GM19452 (cell line): ENCODE measurements around the gene ACER3.
A peak's percentile ranks its signal among the peaks of the same experiment; 100 is the strongest.

ENCODE experiments used
- ATAC-seq: cut with Tn5 transposase; IDR thresholded peaks from one replicate; pipeline ENCODE4 v1.9.1; 2021; ENCODE audit not compliant: unreplicated experiment

The ACER3 gene

GRCh38 chr11:76919467-76919866 is 58.7 kb downstream of the ACER3 start:
- no peak for ATAC-seq

GRCh38 chr11:76919887-76920746 is 59.4 kb downstream of the ACER3 start:
- ATAC-seq = peak; percentile 64

GRCh38 chr11:76927160-76927559 is 66.4 kb downstream of the ACER3 start:
- ATAC-seq = no peak

GRCh38 chr11:76935042-76935441 is 74.3 kb downstream of the ACER3 start:
- no peak for ATAC-seq

GRCh38 chr11:76939219-76939631 is 78.5 kb downstream of the ACER3 start:
- no peak for ATAC-seq

GRCh38 chr11:76944225-76944624 is 83.5 kb downstream of the ACER3 start:
- no peak for ATAC-seq

DNA sequence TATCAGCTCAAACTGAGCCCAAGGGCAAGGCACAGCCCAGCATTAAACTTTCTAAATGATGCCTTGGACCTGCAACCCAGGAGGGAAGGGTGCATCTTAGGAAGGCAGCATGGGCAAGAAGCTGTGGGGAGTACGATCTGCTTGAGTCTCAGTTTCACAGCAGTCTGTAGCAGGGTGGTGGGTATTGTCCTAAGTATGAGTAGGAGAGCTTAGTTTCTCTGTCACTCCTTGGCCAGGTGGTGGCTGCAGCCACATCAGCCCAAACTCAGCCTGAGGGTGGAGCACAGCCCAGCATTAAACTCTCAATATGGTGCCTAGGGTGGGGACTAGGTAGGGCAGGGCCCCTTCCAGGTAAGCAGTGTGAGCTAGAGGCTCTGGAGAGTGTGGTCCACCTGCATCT is 85.5 kb downstream of the ACER3 start:
- no peak for ATAC-seq

- ATAC-seq = no peak
These were observed 86.5 kb downstream of the ACER3 start for GRCh38 chr11:76947190-76947589.

- no peak for ATAC-seq
These were observed 87.1 kb downstream of the ACER3 start for GRCh38 chr11:76947800-76948199.

DNA sequence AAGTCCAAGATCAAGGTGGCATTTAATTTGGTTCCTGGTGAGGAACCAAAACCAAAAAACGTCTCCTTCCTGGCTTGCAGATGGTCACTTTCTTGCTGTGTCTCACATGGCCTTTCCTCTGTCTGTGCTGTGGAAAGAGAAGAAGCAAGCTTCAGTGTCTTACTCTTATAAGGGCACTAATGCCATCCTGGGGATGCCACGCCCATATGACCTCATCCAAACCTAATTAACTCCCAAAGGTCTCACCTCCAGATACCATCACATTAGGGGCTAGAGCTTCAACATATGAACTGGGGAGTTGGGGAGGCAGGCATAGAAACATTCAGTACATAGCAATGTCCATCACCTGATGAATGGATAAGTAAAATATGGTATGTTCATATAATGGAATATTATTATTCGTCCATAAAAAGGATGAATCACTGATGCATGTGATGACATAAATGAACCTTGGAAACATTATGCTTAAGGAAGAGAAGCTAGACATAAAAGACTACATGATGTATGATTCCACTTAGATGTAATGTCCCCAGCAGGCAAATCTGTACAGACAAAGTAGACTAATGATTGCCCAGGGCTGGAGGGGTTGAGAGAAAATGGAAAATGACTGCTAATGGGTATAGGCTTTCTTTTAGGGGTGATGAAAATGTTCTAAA is 94.9 kb downstream of the ACER3 start:
- no peak for ATAC-seq

DNA sequence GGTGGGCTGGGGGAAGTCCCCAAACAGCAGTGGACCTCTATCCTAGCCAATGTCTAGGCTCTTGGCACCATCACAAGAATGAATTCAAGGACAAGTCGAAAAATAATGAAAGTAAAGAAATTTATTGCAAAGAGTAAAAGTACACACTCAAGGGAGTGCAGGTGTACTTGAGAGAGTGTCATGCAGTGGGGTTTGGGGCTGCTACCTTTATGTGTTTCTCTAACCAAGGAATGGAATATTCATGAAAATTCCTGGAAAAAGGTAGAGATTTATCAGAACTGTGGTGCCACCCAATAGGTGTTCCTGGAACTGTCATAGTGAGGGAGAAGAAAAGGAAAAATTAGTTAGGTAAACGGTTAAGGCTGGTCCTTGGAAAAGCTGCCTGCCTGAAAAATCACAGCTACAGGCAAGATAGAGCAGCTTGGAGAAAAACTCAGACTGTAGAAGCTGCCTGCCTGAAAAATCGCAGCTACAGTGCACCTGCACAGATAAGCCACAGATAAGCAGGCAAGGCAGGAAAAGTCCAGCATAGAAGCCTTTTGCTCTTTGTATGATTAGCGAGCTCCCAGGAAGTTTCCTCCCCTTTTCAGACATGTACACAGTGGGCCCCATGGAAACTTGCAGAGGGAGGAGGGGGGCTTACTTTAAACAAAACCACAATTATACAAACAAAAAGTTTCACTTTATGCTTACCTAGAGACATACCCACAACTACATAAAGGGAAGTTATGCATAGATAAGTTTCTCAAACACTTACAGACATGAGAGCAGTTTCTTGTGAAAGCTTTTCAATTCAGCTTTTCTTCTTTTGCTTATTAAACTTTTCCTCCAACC is 102.1 kb downstream of the ACER3 start:
- ATAC-seq = peak; percentile 83

DNA sequence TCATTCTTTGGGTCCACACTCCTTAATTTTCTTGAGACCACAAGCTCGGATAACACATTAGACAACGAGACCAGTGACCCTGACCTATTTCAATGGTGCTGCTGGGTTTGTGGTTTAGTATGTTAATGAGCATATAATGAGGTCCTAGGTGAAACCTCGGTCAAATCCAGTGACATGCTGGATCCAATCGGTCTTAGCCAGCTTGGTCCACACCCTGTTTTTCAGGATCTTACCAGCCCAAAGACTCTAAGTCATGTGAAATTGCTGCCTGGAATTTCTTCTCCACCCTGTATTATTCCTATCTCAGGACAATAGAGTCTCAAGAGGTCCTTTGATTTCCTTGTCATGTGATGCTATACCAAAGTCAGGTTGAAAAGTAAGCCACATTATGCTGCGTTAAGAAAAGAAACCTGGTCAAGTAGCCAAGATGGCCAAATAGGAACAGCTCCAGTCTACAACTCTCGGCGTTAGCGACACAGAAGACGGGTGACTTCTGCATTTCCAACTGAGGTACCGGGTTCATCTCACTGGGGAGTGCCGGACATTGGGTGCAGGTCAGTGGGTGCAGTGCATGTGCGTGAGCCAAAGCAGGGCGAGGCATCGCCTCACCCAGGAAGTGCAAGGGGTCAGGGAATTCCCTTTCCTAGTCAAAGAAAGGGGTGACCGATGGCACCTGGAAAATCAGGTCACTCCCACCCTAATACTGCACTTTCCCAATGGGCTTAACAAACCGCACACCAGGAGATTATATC is 102.9 kb downstream of the ACER3 start:
- peak; percentile 37 for ATAC-seq

DNA sequence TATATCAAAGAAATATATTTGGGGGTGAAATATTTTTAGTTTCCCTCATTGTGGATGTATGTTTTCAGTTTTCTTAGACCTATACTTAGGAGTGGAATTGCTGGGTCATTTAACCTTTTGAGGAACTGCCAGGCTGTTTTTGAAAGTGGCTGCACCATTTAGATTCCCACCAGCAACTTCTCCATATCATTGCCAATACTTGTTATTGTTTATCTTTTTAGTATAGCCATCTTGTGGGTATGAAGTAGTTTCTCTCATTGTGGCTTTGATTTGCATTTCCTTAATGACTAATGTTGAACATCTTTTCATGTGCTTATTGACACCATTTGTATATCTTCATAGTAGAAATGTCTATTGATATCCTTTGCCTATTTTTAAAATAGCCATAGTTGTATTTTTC is 111.3 kb downstream of the ACER3 start:
- no peak for ATAC-seq

DNA sequence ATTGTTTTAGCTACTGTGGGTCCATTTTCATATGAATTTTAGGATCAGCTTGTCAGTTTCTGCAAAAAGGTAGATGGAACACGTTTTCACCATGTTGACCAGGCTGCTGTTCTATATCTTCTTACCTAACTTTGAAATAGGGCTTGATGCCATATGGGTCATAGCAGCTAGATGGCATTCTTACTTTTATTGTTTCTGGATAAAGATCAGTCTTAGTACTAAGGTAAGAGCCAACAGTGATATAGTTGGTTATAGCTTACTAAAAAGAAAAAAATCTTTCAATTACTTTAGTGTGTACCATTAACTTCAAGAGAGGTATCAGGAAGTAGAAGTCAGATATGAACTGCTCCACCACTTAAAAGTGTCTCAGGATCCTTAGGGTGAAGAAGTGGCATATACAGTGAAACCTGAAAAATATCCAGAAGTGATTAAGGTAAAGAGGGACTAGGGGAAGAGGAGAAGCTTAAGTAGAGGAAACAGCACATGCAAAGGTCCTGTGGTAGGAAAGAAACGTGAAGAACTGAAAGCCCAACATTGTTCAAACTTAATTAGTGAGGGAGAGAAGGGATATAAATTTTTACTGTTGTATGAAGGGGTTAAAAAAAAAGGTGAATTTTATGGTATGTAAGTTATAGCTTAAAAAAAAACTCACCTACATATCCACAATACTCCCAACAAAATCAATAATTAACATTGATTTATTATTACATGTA is 113.6 kb downstream of the ACER3 start:
- no peak for ATAC-seq

DNA sequence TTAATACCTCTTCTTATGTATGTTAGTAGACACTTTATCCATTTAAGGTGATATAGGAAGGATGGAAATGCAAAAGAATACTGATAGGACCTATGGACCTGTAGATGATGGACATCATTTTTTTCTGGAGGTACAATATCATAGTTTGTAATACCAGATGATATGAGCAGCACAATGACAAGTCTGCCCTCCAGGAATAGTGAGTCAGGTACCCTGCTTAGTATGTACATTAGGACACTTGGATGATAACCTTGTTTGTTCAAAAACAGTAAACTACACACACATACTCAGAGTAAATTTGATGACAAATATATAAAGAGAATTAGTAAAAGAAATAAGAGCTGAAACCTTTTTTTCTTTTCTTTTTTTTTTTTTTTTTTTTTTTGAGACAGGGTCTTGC is 114.8 kb downstream of the ACER3 start:
- ATAC-seq = no peak

GRCh38 chr11:76977791-76978190 is 117.1 kb downstream of the ACER3 start:
- no peak for ATAC-seq

- ATAC-seq = no peak
These were observed 117.5 kb downstream of the ACER3 start for GRCh38 chr11:76978239-76978638.

DNA sequence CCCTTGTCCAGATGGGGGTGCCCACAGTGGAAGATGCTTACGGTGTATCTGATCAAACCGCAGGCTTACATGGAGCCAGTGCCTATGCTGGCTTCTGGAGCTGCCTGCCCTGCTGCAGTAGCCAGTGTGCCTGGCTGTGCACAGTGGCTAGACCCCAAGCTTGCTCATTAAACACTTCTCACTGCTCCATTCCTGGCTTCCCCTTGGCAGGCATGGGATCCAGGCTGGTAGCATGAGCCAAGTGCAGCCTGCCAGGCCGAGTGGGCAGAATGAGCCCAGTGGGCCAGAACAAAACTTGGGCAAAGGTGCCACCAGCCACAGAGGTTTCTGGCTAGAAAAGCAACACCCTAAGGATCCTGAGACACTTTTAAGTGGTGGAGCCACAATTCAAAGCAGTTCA is 118.1 kb downstream of the ACER3 start:
- no peak for ATAC-seq

DNA sequence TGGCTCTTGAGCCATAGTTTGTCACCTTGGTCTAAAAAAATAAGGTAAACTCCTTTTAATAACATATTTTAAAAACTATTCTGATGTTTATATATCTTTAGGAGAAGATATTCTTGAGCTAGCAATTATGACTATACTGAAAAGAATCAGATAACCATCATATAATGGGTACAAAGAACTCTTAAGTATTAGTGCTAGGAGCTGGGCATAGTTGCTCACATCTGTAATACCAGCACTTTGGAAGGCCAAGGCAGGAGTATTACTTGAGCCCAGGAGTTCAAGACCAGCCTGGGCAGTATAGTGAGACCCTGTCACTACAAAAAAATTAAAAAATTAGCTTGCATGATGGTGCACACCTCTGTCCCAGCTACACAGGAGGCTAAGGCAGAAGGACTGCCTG is 119.5 kb downstream of the ACER3 start:
- no peak for ATAC-seq

- no peak for ATAC-seq
These were observed 124.0 kb downstream of the ACER3 start for GRCh38 chr11:76984743-76985142.
